ENCODE measurements around the gene GMPR.

GMPR gene

GRCh38 chr6:16200321-16200883, 38.0 kb upstream of the GMPR start:
- TF ChIP-seq CTCF (IDR thresholded peaks at IDR 0.05), result no peak
- Histone ChIP-seq H3K4me3 (peak overlapping the region; percentile 64), H3K27ac (peak overlapping the region; percentile 59 to 83)
- DNase-seq (ENCODE audit: low spot score), result no peak

- Histone ChIP-seq H3K4me3 (no peak overlapping the region), H3K27ac (peak overlapping the region in 1 of 2 donors; percentile 83)
- no peak for TF ChIP-seq CTCF (IDR thresholded peaks at IDR 0.05)
- no peak for DNase-seq (ENCODE audit: low spot score)
Measured at GRCh38 chr6:16201706-16202105, 36.7 kb upstream of the GMPR start.

GRCh38 chr6:16204653-16205376, 33.6 kb upstream of the GMPR start:
- no peak for DNase-seq (ENCODE audit: low spot score)
- no peak for TF ChIP-seq CTCF (IDR thresholded peaks at IDR 0.05)
- H3K27ac ChIP-seq, result peak overlapping the region; percentile 48 to 79
- no peak overlapping the region for H3K4me3 ChIP-seq

GRCh38 chr6:16205377-16206144, 32.8 kb upstream of the GMPR start:
- DNase-seq (ENCODE audit: low spot score), result no peak

GRCh38 chr6:16206595-16207037, 31.8 kb upstream of the GMPR start:
- TF ChIP-seq CTCF (IDR thresholded peaks at IDR 0.05), result peak; percentile 87
- peak overlapping the region; percentile 50 to 79 for H3K27ac ChIP-seq
- no peak overlapping the region for H3K4me3 ChIP-seq
- peak; percentile 81 for DNase-seq (ENCODE audit: low spot score)

More at GRCh38 chr6:16205377-16206144, 32.8 kb upstream of the GMPR start:
- no peak overlapping the region for H3K4me3 ChIP-seq
- no peak for TF ChIP-seq CTCF (IDR thresholded peaks at IDR 0.05)
- H3K27ac ChIP-seq, result peak overlapping the region; percentile 48 to 79

GRCh38 chr6:16208989-16209388, 29.4 kb upstream of the GMPR start:
- DNase-seq (ENCODE audit: low spot score), result no peak
- H3K4me3 ChIP-seq, result no peak overlapping the region
- no peak overlapping the region for H3K27ac ChIP-seq
- no peak for TF ChIP-seq CTCF (IDR thresholded peaks at IDR 0.05)
